ENCODE data around the gene SYNPR. TPM values are rescaled to one million over a fixed set of nuclear protein-coding genes. Genes with fewer than 3 reads are reported as not detected.

SYNPR gene
- total RNA-seq, 1 experiment from 2014 or later = 0.85 TPM

DNA sequence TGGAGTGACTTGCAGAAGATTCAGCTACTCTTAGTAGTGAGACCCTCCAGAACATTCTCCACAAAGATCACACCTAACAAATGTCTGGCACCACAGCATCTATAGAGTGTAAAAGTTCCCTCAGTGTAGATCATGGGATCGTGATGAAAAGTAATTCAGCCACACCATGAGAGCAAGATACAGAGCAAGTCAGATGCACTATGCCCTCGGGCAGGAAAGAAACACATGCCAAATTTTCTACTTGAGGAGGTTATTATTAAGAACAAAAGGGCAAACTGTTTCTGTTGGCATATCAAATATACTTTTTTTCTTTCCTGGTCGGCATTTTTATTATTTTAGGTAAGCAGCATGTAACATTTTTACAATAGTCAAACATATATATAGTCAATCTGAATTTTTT is 329.6 kb downstream of the SYNPR start:
- POLR2A ChIA-PET = no interaction called here
- TF ChIP-seq, protein P1, sequence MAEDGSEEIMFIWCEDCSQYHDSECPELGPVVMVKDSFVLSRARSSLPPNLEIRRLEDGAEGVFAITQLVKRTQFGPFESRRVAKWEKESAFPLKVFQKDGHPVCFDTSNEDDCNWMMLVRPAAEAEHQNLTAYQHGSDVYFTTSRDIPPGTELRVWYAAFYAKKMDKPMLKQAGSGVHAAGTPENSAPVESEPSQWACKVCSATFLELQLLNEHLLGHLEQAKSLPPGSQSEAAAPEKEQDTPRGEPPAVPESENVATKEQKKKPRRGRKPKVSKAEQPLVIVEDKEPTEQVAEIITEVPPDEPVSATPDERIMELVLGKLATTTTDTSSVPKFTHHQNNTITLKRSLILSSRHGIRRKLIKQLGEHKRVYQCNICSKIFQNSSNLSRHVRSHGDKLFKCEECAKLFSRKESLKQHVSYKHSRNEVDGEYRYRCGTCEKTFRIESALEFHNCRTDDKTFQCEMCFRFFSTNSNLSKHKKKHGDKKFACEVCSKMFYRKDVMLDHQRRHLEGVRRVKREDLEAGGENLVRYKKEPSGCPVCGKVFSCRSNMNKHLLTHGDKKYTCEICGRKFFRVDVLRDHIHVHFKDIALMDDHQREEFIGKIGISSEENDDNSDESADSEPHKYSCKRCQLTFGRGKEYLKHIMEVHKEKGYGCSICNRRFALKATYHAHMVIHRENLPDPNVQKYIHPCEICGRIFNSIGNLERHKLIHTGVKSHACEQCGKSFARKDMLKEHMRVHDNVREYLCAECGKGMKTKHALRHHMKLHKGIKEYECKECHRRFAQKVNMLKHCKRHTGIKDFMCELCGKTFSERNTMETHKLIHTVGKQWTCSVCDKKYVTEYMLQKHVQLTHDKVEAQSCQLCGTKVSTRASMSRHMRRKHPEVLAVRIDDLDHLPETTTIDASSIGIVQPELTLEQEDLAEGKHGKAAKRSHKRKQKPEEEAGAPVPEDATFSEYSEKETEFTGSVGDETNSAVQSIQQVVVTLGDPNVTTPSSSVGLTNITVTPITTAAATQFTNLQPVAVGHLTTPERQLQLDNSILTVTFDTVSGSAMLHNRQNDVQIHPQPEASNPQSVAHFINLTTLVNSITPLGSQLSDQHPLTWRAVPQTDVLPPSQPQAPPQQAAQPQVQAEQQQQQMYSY (CRISPR knock-in tag; IDR thresholded peaks at IDR 0.05) = no peak
- TF ChIP-seq FOXK1 (CRISPR knock-in tag; IDR thresholded peaks at IDR 0.05) = no peak
- no peak for TF ChIP-seq SOX15 (CRISPR knock-in tag; IDR thresholded peaks at IDR 0.05)
- TF ChIP-seq, protein P2, sequence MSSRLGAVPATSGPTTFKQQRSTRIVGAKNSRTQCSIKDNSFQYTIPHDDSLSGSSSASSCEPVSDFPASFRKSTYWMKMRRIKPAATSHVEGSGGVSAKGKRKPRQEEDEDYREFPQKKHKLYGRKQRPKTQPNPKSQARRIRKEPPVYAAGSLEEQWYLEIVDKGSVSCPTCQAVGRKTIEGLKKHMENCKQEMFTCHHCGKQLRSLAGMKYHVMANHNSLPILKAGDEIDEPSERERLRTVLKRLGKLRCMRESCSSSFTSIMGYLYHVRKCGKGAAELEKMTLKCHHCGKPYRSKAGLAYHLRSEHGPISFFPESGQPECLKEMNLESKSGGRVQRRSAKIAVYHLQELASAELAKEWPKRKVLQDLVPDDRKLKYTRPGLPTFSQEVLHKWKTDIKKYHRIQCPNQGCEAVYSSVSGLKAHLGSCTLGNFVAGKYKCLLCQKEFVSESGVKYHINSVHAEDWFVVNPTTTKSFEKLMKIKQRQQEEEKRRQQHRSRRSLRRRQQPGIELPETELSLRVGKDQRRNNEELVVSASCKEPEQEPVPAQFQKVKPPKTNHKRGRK (CRISPR knock-in tag; IDR thresholded peaks at IDR 0.05; ENCODE audit: borderline replicate concordance) = no peak
- TF ChIP-seq ZNF219 (CRISPR knock-in tag; IDR thresholded peaks at IDR 0.05; ENCODE audit: borderline replicate concordance) = no peak
- TF ChIP-seq TP53 (CRISPR knock-in tag; IDR thresholded peaks at IDR 0.05) = no peak
- CTCF ChIA-PET = no interaction called here
- no peak overlapping the region for H3K27ac Mint-ChIP-seq
- DNase-seq (ENCODE audit: low spot score) (no peak), ATAC-seq (no peak)
- no peaks in the 10 kb centered on the region for H3K36me3 Mint-ChIP-seq
- H3K4me3 Mint-ChIP-seq = no peak overlapping the region
- H3K27me3 Mint-ChIP-seq (ENCODE audit: low read depth) = no peaks in the 10 kb centered on the region
- no peaks in the 10 kb centered on the region for H3K9me3 Mint-ChIP-seq
- peaks cover 6% of the 10 kb centered on the region; the same call in 1 of the 2 replicates for H3K4me1 Mint-ChIP-seq

DNA sequence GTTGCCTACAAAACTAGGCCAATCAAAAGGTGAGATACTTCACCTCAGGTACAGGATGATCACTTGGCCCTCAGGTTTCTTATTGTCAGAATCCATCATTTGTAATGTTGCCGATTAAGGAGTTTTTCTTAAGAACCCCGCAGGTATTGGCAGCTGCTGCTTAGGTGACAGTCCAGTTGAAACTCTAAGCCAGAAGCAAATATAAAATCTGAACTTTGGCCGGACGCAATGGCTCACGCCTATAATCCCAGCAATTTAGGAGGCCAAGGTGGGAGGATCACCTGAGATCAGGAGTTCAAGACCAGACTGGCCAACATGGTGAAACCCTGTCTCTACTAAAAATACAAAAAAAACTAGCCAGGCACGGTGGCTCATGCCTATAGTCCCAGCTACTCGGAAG is 331.3 kb downstream of the SYNPR start:
- ChIA-PET CTCF (interaction anchor here (0.8 kb wide), 1 partner anchor 260 kb away, joined by 3 read pairs; no protein-coding TSS in a partner anchor), POLR2A (no interaction called here)
- H3K27ac Mint-ChIP-seq = no peak overlapping the region; the same call in 1 of the 2 replicates
- no peaks in the 10 kb centered on the region for H3K27me3 Mint-ChIP-seq (ENCODE audit: low read depth)
- TF ChIP-seq, protein P3, sequence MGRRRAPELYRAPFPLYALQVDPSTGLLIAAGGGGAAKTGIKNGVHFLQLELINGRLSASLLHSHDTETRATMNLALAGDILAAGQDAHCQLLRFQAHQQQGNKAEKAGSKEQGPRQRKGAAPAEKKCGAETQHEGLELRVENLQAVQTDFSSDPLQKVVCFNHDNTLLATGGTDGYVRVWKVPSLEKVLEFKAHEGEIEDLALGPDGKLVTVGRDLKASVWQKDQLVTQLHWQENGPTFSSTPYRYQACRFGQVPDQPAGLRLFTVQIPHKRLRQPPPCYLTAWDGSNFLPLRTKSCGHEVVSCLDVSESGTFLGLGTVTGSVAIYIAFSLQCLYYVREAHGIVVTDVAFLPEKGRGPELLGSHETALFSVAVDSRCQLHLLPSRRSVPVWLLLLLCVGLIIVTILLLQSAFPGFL (CRISPR knock-in tag; IDR thresholded peaks at IDR 0.05; ENCODE audit: borderline replicate concordance) = no peak
- TF ChIP-seq, protein P4, sequence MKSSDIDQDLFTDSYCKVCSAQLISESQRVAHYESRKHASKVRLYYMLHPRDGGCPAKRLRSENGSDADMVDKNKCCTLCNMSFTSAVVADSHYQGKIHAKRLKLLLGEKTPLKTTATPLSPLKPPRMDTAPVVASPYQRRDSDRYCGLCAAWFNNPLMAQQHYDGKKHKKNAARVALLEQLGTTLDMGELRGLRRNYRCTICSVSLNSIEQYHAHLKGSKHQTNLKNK (CRISPR knock-in tag; IDR thresholded peaks at IDR 0.05) = no peak
- TF ChIP-seq, protein P5, sequence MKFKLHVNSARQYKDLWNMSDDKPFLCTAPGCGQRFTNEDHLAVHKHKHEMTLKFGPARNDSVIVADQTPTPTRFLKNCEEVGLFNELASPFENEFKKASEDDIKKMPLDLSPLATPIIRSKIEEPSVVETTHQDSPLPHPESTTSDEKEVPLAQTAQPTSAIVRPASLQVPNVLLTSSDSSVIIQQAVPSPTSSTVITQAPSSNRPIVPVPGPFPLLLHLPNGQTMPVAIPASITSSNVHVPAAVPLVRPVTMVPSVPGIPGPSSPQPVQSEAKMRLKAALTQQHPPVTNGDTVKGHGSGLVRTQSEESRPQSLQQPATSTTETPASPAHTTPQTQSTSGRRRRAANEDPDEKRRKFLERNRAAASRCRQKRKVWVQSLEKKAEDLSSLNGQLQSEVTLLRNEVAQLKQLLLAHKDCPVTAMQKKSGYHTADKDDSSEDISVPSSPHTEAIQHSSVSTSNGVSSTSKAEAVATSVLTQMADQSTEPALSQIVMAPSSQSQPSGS (CRISPR knock-in tag; IDR thresholded peaks at IDR 0.05; ENCODE audit: borderline replicate concordance, low read depth) = no peak
- TF ChIP-seq, protein P6, sequence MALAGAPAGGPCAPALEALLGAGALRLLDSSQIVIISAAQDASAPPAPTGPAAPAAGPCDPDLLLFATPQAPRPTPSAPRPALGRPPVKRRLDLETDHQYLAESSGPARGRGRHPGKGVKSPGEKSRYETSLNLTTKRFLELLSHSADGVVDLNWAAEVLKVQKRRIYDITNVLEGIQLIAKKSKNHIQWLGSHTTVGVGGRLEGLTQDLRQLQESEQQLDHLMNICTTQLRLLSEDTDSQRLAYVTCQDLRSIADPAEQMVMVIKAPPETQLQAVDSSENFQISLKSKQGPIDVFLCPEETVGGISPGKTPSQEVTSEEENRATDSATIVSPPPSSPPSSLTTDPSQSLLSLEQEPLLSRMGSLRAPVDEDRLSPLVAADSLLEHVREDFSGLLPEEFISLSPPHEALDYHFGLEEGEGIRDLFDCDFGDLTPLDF (CRISPR knock-in tag; IDR thresholded peaks at IDR 0.05) = no peak
- no peak for ATAC-seq
- H3K9me3 Mint-ChIP-seq = no peaks in the 10 kb centered on the region
- no peak for DNase-seq (ENCODE audit: low spot score)
- no peak overlapping the region for H3K4me3 Mint-ChIP-seq
- no peaks in the 10 kb centered on the region for H3K36me3 Mint-ChIP-seq
- H3K4me1 Mint-ChIP-seq = peaks cover 12% of the 10 kb centered on the region

DNA sequence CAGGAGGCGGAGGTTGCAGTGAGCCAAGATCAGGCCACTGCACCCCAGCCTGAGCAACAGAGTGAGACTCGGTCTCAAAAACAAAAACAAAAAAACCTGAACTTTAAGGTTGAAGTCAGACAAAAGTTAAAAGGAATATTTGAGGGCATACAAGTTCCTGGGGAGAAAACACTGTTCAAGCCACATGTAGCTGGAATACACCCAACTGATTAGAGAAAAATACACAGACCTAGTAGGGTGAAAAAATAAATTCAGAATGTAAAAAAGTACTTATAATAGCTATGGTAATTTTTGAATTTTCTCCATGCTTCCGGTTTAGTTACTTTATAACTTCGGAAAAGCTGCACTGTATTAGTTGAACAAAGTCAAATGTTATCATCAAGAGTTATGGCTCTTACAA is 331.7 kb downstream of the SYNPR start:
- Mint-ChIP-seq H3K27ac (no peak overlapping the region; the same call in 1 of the 2 replicates), H3K36me3 (no peaks in the 10 kb centered on the region), H3K4me1 (peaks cover 12% of the 10 kb centered on the region), H3K4me3 (no peak overlapping the region), H3K9me3 (no peaks in the 10 kb centered on the region), H3K27me3 (ENCODE audit: low read depth) (no peaks in the 10 kb centered on the region)
- DNase-seq (ENCODE audit: low spot score) (no peak), ATAC-seq (no peak)
- CTCF ChIA-PET = interaction anchor here (0.8 kb wide), 1 partner anchor 260 kb away, joined by 3 read pairs; no protein-coding TSS in a partner anchor
- POLR2A ChIA-PET = no interaction called here
- TF ChIP-seq, protein P7, sequence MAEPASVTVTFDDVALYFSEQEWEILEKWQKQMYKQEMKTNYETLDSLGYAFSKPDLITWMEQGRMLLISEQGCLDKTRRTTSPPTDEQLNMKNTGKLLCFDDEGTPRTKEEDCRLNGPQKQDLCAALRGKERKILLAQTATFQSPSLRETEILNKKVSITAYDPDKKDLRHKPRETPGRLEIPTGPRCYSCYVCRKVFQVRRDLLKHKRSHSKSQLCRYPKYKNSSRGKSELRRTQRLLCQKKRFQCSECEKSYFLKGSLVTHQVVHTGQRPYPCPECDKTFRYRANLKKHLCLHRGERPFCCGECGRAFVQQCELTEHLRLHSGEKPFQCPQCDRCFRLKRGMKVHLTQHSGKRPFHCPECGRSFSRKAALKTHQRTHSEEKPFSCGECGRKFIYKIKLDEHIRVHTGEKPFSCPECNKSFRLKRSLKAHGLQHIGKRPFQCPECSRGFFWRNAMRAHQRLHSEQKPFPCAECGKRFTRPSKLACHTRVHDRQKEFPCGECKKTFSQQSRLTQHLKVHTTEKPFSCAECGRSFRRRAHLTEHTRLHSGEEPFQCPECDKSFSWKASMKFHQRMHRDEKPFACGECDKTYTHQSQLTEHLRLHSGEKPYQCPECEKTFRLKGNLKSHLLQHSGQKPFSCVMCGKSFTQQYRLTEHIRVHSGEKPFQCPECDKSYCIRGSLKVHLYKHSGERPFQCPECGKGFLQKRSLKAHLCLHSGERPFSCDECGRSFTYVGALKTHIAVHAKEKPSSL (CRISPR knock-in tag; conservative IDR thresholded peaks at IDR 0.05) = no peak
- TF ChIP-seq, protein P8, sequence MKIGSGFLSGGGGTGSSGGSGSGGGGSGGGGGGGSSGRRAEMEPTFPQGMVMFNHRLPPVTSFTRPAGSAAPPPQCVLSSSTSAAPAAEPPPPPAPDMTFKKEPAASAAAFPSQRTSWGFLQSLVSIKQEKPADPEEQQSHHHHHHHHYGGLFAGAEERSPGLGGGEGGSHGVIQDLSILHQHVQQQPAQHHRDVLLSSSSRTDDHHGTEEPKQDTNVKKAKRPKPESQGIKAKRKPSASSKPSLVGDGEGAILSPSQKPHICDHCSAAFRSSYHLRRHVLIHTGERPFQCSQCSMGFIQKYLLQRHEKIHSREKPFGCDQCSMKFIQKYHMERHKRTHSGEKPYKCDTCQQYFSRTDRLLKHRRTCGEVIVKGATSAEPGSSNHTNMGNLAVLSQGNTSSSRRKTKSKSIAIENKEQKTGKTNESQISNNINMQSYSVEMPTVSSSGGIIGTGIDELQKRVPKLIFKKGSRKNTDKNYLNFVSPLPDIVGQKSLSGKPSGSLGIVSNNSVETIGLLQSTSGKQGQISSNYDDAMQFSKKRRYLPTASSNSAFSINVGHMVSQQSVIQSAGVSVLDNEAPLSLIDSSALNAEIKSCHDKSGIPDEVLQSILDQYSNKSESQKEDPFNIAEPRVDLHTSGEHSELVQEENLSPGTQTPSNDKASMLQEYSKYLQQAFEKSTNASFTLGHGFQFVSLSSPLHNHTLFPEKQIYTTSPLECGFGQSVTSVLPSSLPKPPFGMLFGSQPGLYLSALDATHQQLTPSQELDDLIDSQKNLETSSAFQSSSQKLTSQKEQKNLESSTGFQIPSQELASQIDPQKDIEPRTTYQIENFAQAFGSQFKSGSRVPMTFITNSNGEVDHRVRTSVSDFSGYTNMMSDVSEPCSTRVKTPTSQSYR (CRISPR knock-in tag; IDR thresholded peaks at IDR 0.05) = no peak
- TF ChIP-seq GTF2I (CRISPR knock-in tag; conservative IDR thresholded peaks at IDR 0.05) = no peak
- TF ChIP-seq CREB1 (CRISPR knock-in tag; IDR thresholded peaks at IDR 0.05) = no peak
- TF ChIP-seq, protein P9, sequence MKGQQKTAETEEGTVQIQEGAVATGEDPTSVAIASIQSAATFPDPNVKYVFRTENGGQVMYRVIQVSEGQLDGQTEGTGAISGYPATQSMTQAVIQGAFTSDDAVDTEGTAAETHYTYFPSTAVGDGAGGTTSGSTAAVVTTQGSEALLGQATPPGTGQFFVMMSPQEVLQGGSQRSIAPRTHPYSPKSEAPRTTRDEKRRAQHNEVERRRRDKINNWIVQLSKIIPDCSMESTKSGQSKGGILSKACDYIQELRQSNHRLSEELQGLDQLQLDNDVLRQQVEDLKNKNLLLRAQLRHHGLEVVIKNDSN (CRISPR knock-in tag; IDR thresholded peaks at IDR 0.05) = no peak
- no peak for TF ChIP-seq TEAD4 (CRISPR knock-in tag; IDR thresholded peaks at IDR 0.05)

Data from WTC11 (cell line).